ENCODE data around the gene SETDB1.

SETDB1 gene

GRCh38 chr1:150976879-150977694, 50.9 kb downstream of the SETDB1 start:
- peak; percentile 49 for DNase-seq

GRCh38 chr1:150979092-150980056, 53.2 kb downstream of the SETDB1 start:
- DNase-seq, result peak; percentile 81

- peak; percentile 92 for DNase-seq
Measured at GRCh38 chr1:150981177-150981804, 55.1 kb downstream of the SETDB1 start.

GRCh38 chr1:150981805-150982712, 55.9 kb downstream of the SETDB1 start, which contains the start of gene ANXA9:
ANXA9 (plus strand) TSS chr1:150982292; CDS start chr1:150983106, 814 bp downstream.
- peak; percentile 40 for DNase-seq

GRCh38 chr1:150985179-150985825, 59.1 kb downstream of the SETDB1 start:
- no peak for DNase-seq

- no peak for DNase-seq
Measured at GRCh38 chr1:150987924-150988323, 61.8 kb downstream of the SETDB1 start.

- DNase-seq, result no peak
Measured at GRCh38 chr1:150992626-150993025, 66.5 kb downstream of the SETDB1 start.

- no peak for DNase-seq
Measured at GRCh38 chr1:150994248-150994647, 68.1 kb downstream of the SETDB1 start.

GRCh38 chr1:150995460-150995859, 69.3 kb downstream of the SETDB1 start:
- no peak for DNase-seq

- DNase-seq, result peak; percentile 30
Measured at GRCh38 chr1:150995896-150996295, 69.7 kb downstream of the SETDB1 start.

GRCh38 chr1:150997126-150997872, 71.1 kb downstream of the SETDB1 start:
- DNase-seq, result no peak

GRCh38 chr1:150997949-150998348, 71.8 kb downstream of the SETDB1 start:
- no peak for DNase-seq

- no peak for DNase-seq
Measured at GRCh38 chr1:150999051-150999674, 73.0 kb downstream of the SETDB1 start.

GRCh38 chr1:150999926-151000325, 73.8 kb downstream of the SETDB1 start:
- no peak for DNase-seq

- DNase-seq, result no peak
Measured at GRCh38 chr1:151000408-151000807, 74.2 kb downstream of the SETDB1 start.

GRCh38 chr1:151001602-151002001, 75.4 kb downstream of the SETDB1 start:
- DNase-seq, result no peak

GRCh38 chr1:151002051-151002450, 75.9 kb downstream of the SETDB1 start:
- no peak for DNase-seq

GRCh38 chr1:151002611-151003010, 76.4 kb downstream of the SETDB1 start:
- no peak for DNase-seq

- no peak for DNase-seq
Measured at GRCh38 chr1:151003180-151003579, 77.0 kb downstream of the SETDB1 start.

GRCh38 chr1:151005729-151006319, 79.7 kb downstream of the SETDB1 start:
- DNase-seq, result no peak
